Caco-2 (cell line): Measurements from ENCODE around the gene SEC24C. TPM values are rescaled to one million over a fixed set of nuclear protein-coding genes. Genes with fewer than 3 reads are reported as not detected.

Experiments
- BruUV-seq: library from RNA; stranded (reverse); fragments of 400-500 nt; replicated peaks from 2 replicates; lab custom pipeline; 2021; lab: Mats Ljungman, UMichigan
- CTCF ChIA-PET: fragments of 300-600 bp; sonication (Branson Sonifier 250); formaldehyde crosslinking; loops from one replicate; lab custom pipeline; 2022; ENCODE audit warnings: antibody characterized with exemption; lab: Charles Lee
- POLR2A ChIA-PET: fragments of 300-600 bp; sonication (Branson Sonifier 250); formaldehyde crosslinking; loops from one replicate; lab custom pipeline; 2022; ENCODE audit warnings: antibody characterized with exemption; lab: Charles Lee
- DNase-seq, 2 experiments: peaks; one replicate each; pipeline versions ENCODE4 v3.0.0 to v3.0.0-alpha.2; 2020 to 2022
- H3K27me3 ChIP-seq: replicated peaks from 2 replicates; pipeline ENCODE4 v1.6.0; 2011; ENCODE audit warnings: low read length; ENCODE audit not compliant: control insufficient read depth, insufficient read depth
- H3K36me3 ChIP-seq: 2 replicates; pipeline ENCODE4 v1.5.1; 2011; ENCODE audit warnings: low read length; ENCODE audit not compliant: control insufficient read depth, insufficient read depth
- H3K4me1 ChIP-seq: fragments of 250-450 bp; sonication (Bioruptor Pico); 2 replicates; pipeline ENCODE4 v1.5.1; 2020; ENCODE audit warnings: mild to moderate bottlenecking
- H3K4me3 ChIP-seq: 2 replicates; pipeline ENCODE4 v1.5.1; 2011; ENCODE audit warnings: low read depth, mild to moderate bottlenecking, control low read depth, low read length
- H3K9me3 ChIP-seq: fragments of 250-450 bp; sonication (Bioruptor Pico); 2 replicates; pipeline ENCODE4 v1.5.1; 2020; ENCODE audit warnings: mild to moderate bottlenecking, moderate library complexity
- H3K27ac Mint-ChIP-seq: one replicate; pipeline ENCODE4 v1.8.0; 2022; ENCODE audit warnings: mixed read lengths; ENCODE audit not compliant: unreplicated experiment
- H3K27me3 Mint-ChIP-seq: one replicate; pipeline ENCODE4 v1.8.0; 2022; ENCODE audit warnings: mixed read lengths; ENCODE audit not compliant: insufficient read depth, unreplicated experiment
- H3K36me3 Mint-ChIP-seq: one replicate; pipeline ENCODE4 v1.8.0; 2022; ENCODE audit warnings: mild to moderate bottlenecking, mixed read lengths; ENCODE audit not compliant: insufficient read depth, unreplicated experiment
- H3K4me1 Mint-ChIP-seq: one replicate; pipeline ENCODE4 v1.8.0; 2022; ENCODE audit warnings: low read depth, mixed read lengths; ENCODE audit not compliant: unreplicated experiment
- H3K4me3 Mint-ChIP-seq: one replicate; pipeline ENCODE4 v1.8.0; 2022; ENCODE audit warnings: mild to moderate bottlenecking, moderate library complexity, mixed read lengths; ENCODE audit not compliant: unreplicated experiment
- H3K9me3 Mint-ChIP-seq: one replicate; pipeline ENCODE4 v1.8.0; 2022; ENCODE audit warnings: mixed read lengths; ENCODE audit not compliant: unreplicated experiment
- intact Hi-C: fragments of 100-400 bp; cut with micrococcal nuclease; formaldehyde crosslinking; loops from one replicate; pipeline ENCODE4 v1.10.0; 2022; ENCODE audit not compliant: unreplicated experiment
- total RNA-seq: library from RNA; stranded (reverse); gene quantifications from 2 replicates; pipeline ENCODE4 v1.2.3, GENCODE V29; 2022
- TF ChIP-seq, protein P1 (sequence below), 2 experiments: fragments of 200-600 bp in 1 of 2; IDR thresholded peaks; 1 replicate in 1 of 2; 2 replicates in 1 of 2; pipeline versions ENCODE4 v1.5.1 to v1.8.0; 2011 to 2022; ENCODE audit warnings: antibody characterized with exemption in 1 of 2, control low read depth in 1 of 2, inconsistent platforms in 1 of 2, low read depth in 1 of 2, low read length in 1 of 2, mild to moderate bottlenecking in 1 of 2, moderate library complexity in 1 of 2; ENCODE audit not compliant: insufficient read depth in 1 of 2, severe bottlenecking in 1 of 2, unreplicated experiment in 1 of 2

SEC24C gene
- total RNA-seq, 1 experiment from 2014 or later: 91.2 TPM

DNA sequence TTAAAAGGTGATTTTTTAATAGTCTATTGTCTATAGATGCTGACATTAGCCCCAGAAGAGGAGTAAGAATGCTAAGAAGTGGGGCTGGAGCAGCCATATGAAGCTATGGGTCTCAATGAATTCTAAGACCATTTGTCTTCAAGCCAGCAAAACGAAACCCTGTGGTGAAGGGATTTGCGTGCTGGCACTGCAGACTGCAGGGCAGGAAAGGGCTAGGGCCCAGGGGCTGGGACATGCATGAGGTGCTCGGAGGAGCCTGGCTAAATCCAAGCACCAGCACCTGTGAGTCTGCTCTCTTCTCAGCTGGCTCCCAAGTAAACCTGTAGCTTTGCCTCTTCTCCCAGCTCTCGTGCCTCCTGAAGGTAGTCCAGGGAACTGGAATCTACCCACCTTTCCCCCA is 68.5 kb downstream of the SEC24C start:
- intact Hi-C loops: no loop called here
- POLR2A ChIA-PET: no interaction called here
- no peaks in the 10 kb centered on the region for H3K27me3 Mint-ChIP-seq
- Histone ChIP-seq H3K4me3 (no peak overlapping the region), H3K27me3 (no peaks in the 10 kb centered on the region), H3K4me1 (no peaks in the 10 kb centered on the region), H3K36me3 (no peaks in the 10 kb centered on the region; the same call in 1 of the 2 replicates), H3K9me3 (no peaks in the 10 kb centered on the region)
- TF ChIP-seq, protein P1, sequence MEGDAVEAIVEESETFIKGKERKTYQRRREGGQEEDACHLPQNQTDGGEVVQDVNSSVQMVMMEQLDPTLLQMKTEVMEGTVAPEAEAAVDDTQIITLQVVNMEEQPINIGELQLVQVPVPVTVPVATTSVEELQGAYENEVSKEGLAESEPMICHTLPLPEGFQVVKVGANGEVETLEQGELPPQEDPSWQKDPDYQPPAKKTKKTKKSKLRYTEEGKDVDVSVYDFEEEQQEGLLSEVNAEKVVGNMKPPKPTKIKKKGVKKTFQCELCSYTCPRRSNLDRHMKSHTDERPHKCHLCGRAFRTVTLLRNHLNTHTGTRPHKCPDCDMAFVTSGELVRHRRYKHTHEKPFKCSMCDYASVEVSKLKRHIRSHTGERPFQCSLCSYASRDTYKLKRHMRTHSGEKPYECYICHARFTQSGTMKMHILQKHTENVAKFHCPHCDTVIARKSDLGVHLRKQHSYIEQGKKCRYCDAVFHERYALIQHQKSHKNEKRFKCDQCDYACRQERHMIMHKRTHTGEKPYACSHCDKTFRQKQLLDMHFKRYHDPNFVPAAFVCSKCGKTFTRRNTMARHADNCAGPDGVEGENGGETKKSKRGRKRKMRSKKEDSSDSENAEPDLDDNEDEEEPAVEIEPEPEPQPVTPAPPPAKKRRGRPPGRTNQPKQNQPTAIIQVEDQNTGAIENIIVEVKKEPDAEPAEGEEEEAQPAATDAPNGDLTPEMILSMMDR (IDR thresholded peaks at IDR 0.05; ENCODE audit: insufficient read depth in 1 of 2, low read depth in 1 of 2, low read length in 1 of 2, severe bottlenecking in 1 of 2, unreplicated experiment in 1 of 2): no peak
- no peak for DNase-seq
- H3K36me3 Mint-ChIP-seq: peaks cover 53% of the 10 kb centered on the region
- BruUV-seq: no TSS peak
- no peaks in the 10 kb centered on the region for H3K9me3 Mint-ChIP-seq
- no peaks in the 10 kb centered on the region for H3K4me1 Mint-ChIP-seq
- H3K27ac Mint-ChIP-seq: no peak overlapping the region
- no peak overlapping the region for H3K4me3 Mint-ChIP-seq
- CTCF ChIA-PET: no interaction called here

DNA sequence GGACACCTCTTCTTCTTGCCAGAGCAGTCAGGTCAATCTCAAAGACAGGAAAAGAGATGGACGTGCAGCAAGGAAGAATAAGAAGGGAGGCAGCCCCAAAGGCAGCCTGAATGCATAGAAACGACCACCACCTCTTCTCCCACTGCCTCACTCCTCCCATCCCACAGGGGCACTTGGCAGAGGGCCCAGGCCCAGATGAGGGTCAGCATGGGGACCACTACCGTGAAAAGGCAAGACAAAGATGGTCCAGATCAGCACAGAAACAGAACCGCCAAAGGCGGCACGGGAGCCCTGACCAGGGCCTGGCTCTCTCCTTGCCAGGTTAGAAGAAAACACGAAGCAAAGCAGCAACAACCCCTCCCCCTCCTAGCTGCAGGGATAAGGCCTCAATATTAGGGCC is 69.2 kb downstream of the SEC24C start:
- DNase-seq: no peak
- no peaks in the 10 kb centered on the region; the same call in 1 of the 2 replicates for H3K36me3 ChIP-seq
- TF ChIP-seq, protein P1 (IDR thresholded peaks at IDR 0.05; ENCODE audit: insufficient read depth in 1 of 2, low read depth in 1 of 2, low read length in 1 of 2, severe bottlenecking in 1 of 2, unreplicated experiment in 1 of 2): no peak
- no peaks in the 10 kb centered on the region for H3K27me3 Mint-ChIP-seq
- no peaks in the 10 kb centered on the region for H3K9me3 Mint-ChIP-seq
- H3K9me3 ChIP-seq: no peaks in the 10 kb centered on the region
- intact Hi-C loops: no loop called here
- ChIA-PET POLR2A (no interaction called here), CTCF (no interaction called here)
- H3K4me1 ChIP-seq: no peaks in the 10 kb centered on the region
- H3K27me3 ChIP-seq: no peaks in the 10 kb centered on the region
- H3K4me3 Mint-ChIP-seq: no peak overlapping the region
- H3K4me1 Mint-ChIP-seq: no peaks in the 10 kb centered on the region
- no peak overlapping the region for H3K4me3 ChIP-seq
- H3K27ac Mint-ChIP-seq: no peak overlapping the region
- no TSS peak for BruUV-seq
- H3K36me3 Mint-ChIP-seq: peaks cover 60% of the 10 kb centered on the region

DNA sequence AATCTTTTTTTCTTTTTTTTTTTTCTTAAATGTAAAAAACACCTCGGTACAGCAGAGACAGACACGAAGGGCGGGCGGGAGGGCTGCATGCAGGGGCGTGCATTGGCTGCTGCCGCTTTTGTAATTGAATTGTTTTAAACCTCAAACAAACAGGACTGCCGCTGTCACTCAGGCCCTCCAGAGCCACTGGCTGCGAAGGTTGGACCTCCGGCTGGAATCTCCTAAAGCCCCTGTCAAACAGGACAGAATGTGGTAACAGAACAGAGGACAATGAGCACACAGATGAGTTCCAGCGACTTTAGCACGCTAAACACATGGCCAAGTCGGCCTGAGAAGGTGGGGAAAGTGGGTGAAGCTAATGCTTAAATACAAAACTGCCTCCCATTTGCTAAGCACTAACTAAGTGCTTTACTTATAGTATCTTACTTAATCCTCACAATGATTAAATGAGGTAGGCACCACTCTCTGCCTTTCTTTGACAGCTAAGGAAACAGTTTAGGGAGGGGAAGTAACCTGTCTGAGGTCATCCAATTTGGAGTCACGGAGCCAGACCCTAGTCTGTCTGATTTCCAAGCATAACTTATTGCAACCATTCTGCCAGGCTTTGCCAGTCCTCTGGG is 70.2 kb downstream of the SEC24C start:
- no peaks in the 10 kb centered on the region for H3K27me3 ChIP-seq
- ChIA-PET POLR2A (no interaction called here), CTCF (interaction anchor here (1.3 kb wide), 1 partner anchor 14 kb away, joined by 4 read pairs; no protein-coding TSS in a partner anchor)
- no peak overlapping the region for H3K4me3 ChIP-seq
- TF ChIP-seq, protein P1 (IDR thresholded peaks at IDR 0.05; ENCODE audit: insufficient read depth in 1 of 2, low read depth in 1 of 2, low read length in 1 of 2, severe bottlenecking in 1 of 2, unreplicated experiment in 1 of 2): no peak
- no TSS peak for BruUV-seq
- no peak for DNase-seq
- H3K9me3 ChIP-seq: no peaks in the 10 kb centered on the region
- H3K4me3 Mint-ChIP-seq: no peak overlapping the region
- H3K27me3 Mint-ChIP-seq: no peaks in the 10 kb centered on the region
- no peak overlapping the region for H3K27ac Mint-ChIP-seq
- H3K4me1 Mint-ChIP-seq: no peaks in the 10 kb centered on the region
- intact Hi-C loops: no loop called here
- peaks cover 66% of the 10 kb centered on the region for H3K36me3 Mint-ChIP-seq
- H3K4me1 ChIP-seq: no peaks in the 10 kb centered on the region
- H3K36me3 ChIP-seq: no peaks in the 10 kb centered on the region; the same call in 1 of the 2 replicates
- no peaks in the 10 kb centered on the region for H3K9me3 Mint-ChIP-seq
